Transverse colon (tissue), 4 donors: ENCODE data around the gene CNST.

Experiments used
- CTCF ChIP-seq, 5 experiments: fragments of 200-600 bp in 3 of 5; fragments of 450-650 bp in 2 of 5; sonication (generic) in 3 of 5; IDR thresholded peaks; 1 replicate in 2 of 5; 2 replicates in 3 of 5; pipeline ENCODE4 v1.5.1; 2016 to 2017; ENCODE audit warnings: antibody characterized with exemption in 5 of 5, inconsistent platforms in 3 of 5, mild to moderate bottlenecking in 2 of 5, moderate library complexity in 1 of 5
- EP300 ChIP-seq: sonication (generic); formaldehyde crosslinking; IDR thresholded peaks from one replicate; pipeline ENCODE4 v1.6.1; 2017; ENCODE audit warnings: antibody characterized with exemption, low read depth
- POLR2A ChIP-seq: fragments of 450-650 bp; IDR thresholded peaks from one replicate; pipeline ENCODE4 v1.6.1; 2016; ENCODE audit warnings: antibody characterized with exemption, mild to moderate bottlenecking, moderate library complexity
- POLR2AphosphoS5 ChIP-seq, 3 donors: sonication (generic); formaldehyde crosslinking; IDR thresholded peaks; one replicate each; pipeline ENCODE4 v1.6.1; 2016; ENCODE audit warnings: antibody characterized with exemption in 3 of 3

DNA sequence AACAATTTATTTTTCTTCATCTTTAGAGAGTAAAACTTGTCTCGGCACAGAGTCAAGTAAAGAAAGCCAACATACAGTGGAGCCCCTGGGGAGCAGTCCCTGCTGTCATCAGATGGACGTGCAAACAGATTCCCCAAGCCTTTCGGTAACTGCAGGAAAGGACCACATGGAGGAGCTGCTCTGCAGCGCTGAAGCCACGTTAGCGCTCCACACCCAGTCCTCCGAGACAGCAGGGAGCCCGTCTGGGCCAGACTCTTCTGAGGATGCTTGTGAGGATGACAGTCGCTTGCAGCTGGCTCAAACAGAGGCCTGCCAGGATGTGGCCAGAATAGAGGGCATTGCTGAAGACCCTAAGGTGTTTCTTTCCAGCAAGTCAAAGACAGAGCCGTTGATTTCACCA, 80.9 kb downstream of the CNST start:
- peak; percentile 36 to 48 (median 46) for TF ChIP-seq CTCF (IDR thresholded peaks at IDR 0.05)
- no peak for TF ChIP-seq POLR2A
- TF ChIP-seq EP300, result no peak
- no peak for TF ChIP-seq POLR2AphosphoS5 (IDR thresholded peaks at IDR 0.05)
